Progenitor cell of endocrine pancreas (in vitro differentiated cells): Measurements from ENCODE around the gene CT83. TPM values are rescaled to one million over a fixed set of nuclear protein-coding genes. Genes with fewer than 3 reads are reported as not detected.

Experiments used
- DNase-seq: peaks from one replicate; pipeline ENCODE4 v3.0.0; 2021; ENCODE audit warnings: low spot score; ENCODE audit not compliant: unreplicated experiment
- H3K27ac Mint-ChIP-seq: 2 replicates; pipeline ENCODE4 v1.8.0; 2021; ENCODE audit warnings: mild to moderate bottlenecking, moderate library complexity, mixed read lengths
- H3K27me3 Mint-ChIP-seq: 2 replicates; pipeline ENCODE4 v1.8.0; 2021; ENCODE audit warnings: mixed read lengths
- H3K36me3 Mint-ChIP-seq: 2 replicates; pipeline ENCODE4 v1.8.0; 2022; ENCODE audit warnings: mixed read lengths; ENCODE audit not compliant: insufficient read depth
- H3K4me1 Mint-ChIP-seq: 2 replicates; pipeline ENCODE4 v1.8.0; 2021; ENCODE audit warnings: low read depth, mixed read lengths
- H3K4me3 Mint-ChIP-seq: 2 replicates; pipeline ENCODE4 v1.8.0; 2021; ENCODE audit warnings: low read depth, mild to moderate bottlenecking, moderate library complexity, mixed read lengths
- H3K9me3 Mint-ChIP-seq: 2 replicates; pipeline ENCODE4 v1.8.0; 2021; ENCODE audit warnings: low read depth, mixed read lengths
- CTCF ChIP-seq: fragments of 200-600 bp; sonication (generic); IDR thresholded peaks from one replicate; pipeline ENCODE4 v1.5.0; 2021; ENCODE audit warnings: antibody characterized with exemption, mild to moderate bottlenecking; ENCODE audit not compliant: unreplicated experiment
- total RNA-seq: library from RNA; stranded (reverse); gene quantifications from 2 replicates; pipeline ENCODE4 v1.2.1, GENCODE V29; 2021

Gene CT83
- total RNA-seq, 1 donor from 2014 or later, result not detected

GRCh38 chrX:116449156-116449555 lies 13.6 kb downstream of the CT83 start:
- H3K36me3 Mint-ChIP-seq, result no peaks in the 10 kb centered on the region
- no peak for DNase-seq
- no peak for TF ChIP-seq CTCF
- H3K4me1 Mint-ChIP-seq, result no peaks in the 10 kb centered on the region
- H3K27ac Mint-ChIP-seq, result no peak overlapping the region
- H3K4me3 Mint-ChIP-seq, result no peak overlapping the region
- no peaks in the 10 kb centered on the region for H3K27me3 Mint-ChIP-seq
- H3K9me3 Mint-ChIP-seq, result no peaks in the 10 kb centered on the region

- no peaks in the 10 kb centered on the region for H3K36me3 Mint-ChIP-seq
- no peak for DNase-seq
- no peak within 1 kb of the TSS for H3K27ac Mint-ChIP-seq
- no peaks in the 10 kb centered on the region for H3K9me3 Mint-ChIP-seq
- peaks cover 4% of the 10 kb centered on the region for H3K27me3 Mint-ChIP-seq
- H3K4me1 Mint-ChIP-seq, result peaks cover 16% of the 10 kb centered on the region
- TF ChIP-seq CTCF, result no peak
- no peak within 1 kb of the TSS for H3K4me3 Mint-ChIP-seq
Measured at GRCh38 chrX:116436358-116436816, 26.4 kb downstream of the CT83 start, which contains the start of gene SLC6A14. TSS of gene SLC6A14 (plus strand) at chrX:116436606. CDS start at chrX:116436710, 104 bp downstream.

- Mint-ChIP-seq H3K9me3 (no peaks in the 10 kb centered on the region), H3K27me3 (peaks cover 4% of the 10 kb centered on the region), H3K4me1 (peaks cover 16% of the 10 kb centered on the region), H3K4me3 (no peak overlapping the region), H3K27ac (no peak overlapping the region), H3K36me3 (no peaks in the 10 kb centered on the region)
- no peak for TF ChIP-seq CTCF
- DNase-seq, result no peak
Measured at GRCh38 chrX:116435597-116435996, 27.2 kb downstream of the CT83 start.

GRCh38 chrX:116427978-116428377 lies 34.8 kb downstream of the CT83 start:
- Mint-ChIP-seq H3K4me1 (peaks cover 2% of the 10 kb centered on the region), H3K4me3 (no peak overlapping the region), H3K9me3 (no peaks in the 10 kb centered on the region), H3K27me3 (no peaks in the 10 kb centered on the region), H3K36me3 (no peaks in the 10 kb centered on the region), H3K27ac (no peak overlapping the region)
- no peak for TF ChIP-seq CTCF
- no peak for DNase-seq

GRCh38 chrX:116417968-116418367 lies 44.8 kb downstream of the CT83 start:
- H3K9me3 Mint-ChIP-seq, result peaks cover 2% of the 10 kb centered on the region
- H3K4me3 Mint-ChIP-seq, result no peak overlapping the region
- H3K27me3 Mint-ChIP-seq, result no peaks in the 10 kb centered on the region
- no peaks in the 10 kb centered on the region for H3K36me3 Mint-ChIP-seq
- no peaks in the 10 kb centered on the region for H3K4me1 Mint-ChIP-seq
- H3K27ac Mint-ChIP-seq, result no peak overlapping the region
- TF ChIP-seq CTCF, result no peak
- no peak for DNase-seq
